DOHH2 (cell line): Measurements from ENCODE around the gene CBFA2T3.

Experiments
- H3F3A ChIP-seq: fragments of 200-600 bp; sonication (generic), shearing (Covaris generic); 2 replicates; pipeline ENCODE4 v1.6.0; 2016; ENCODE audit warnings: antibody characterized with exemption, mild to moderate bottlenecking; ENCODE audit not compliant: control insufficient read depth, insufficient read depth
- H3K27ac ChIP-seq: fragments of 200-600 bp; sonication (generic); 2 replicates; pipeline ENCODE4 v1.5.1; 2014; ENCODE audit warnings: low read depth, mild to moderate bottlenecking, low read length, moderate library complexity
- H3K27me3 ChIP-seq: fragments of 200-600 bp; sonication (generic); 2 replicates; pipeline ENCODE4 v1.6.1; 2014; ENCODE audit warnings: mild to moderate bottlenecking, low read length, mixed read lengths; ENCODE audit not compliant: control insufficient read depth
- H3K36me3 ChIP-seq: fragments of 200-600 bp; sonication (generic); 2 replicates; pipeline ENCODE4 v1.6.1; 2014; ENCODE audit warnings: mild to moderate bottlenecking, low read length, moderate library complexity, mixed read lengths; ENCODE audit not compliant: control insufficient read depth
- H3K4me1 ChIP-seq: fragments of 200-600 bp; sonication (generic); 2 replicates; pipeline ENCODE4 v1.6.1; 2014; ENCODE audit warnings: mild to moderate bottlenecking, low read length, mixed read lengths; ENCODE audit not compliant: control insufficient read depth
- H3K4me2 ChIP-seq: fragments of 200-600 bp; sonication (generic); 2 replicates; pipeline ENCODE4 v1.6.0; 2014; ENCODE audit warnings: mild to moderate bottlenecking, low read length, moderate library complexity
- H3K4me3 ChIP-seq: fragments of 200-600 bp; sonication (generic); 2 replicates; pipeline ENCODE4 v1.5.1; 2014; ENCODE audit warnings: mild to moderate bottlenecking, low read length, mixed read lengths
- H3K79me2 ChIP-seq: fragments of 200-600 bp; sonication (generic); 2 replicates; pipeline ENCODE4 v1.6.1; 2014; ENCODE audit warnings: mild to moderate bottlenecking, low read length, mixed read lengths; ENCODE audit not compliant: control insufficient read depth
- H3K9me2 ChIP-seq: fragments of 200-600 bp; sonication (generic); replicated peaks from 2 replicates; pipeline ENCODE4 v1.6.1; 2014; ENCODE audit warnings: mild to moderate bottlenecking, low read length, mixed read lengths; ENCODE audit not compliant: control insufficient read depth
- H3K9me3 ChIP-seq: fragments of 200-600 bp; sonication (generic); 2 replicates; pipeline ENCODE4 v1.6.1; 2014; ENCODE audit warnings: antibody characterized with exemption, low read length, mixed read lengths; ENCODE audit not compliant: control insufficient read depth, insufficient read depth
- H4K20me1 ChIP-seq: fragments of 200-600 bp; sonication (generic); 2 replicates; pipeline ENCODE4 v1.6.0; 2014; ENCODE audit warnings: low read depth, mild to moderate bottlenecking, antibody characterized with exemption, low read length, moderate library complexity; ENCODE audit not compliant: control insufficient read depth, insufficient read depth
- EZH2phosphoT487 ChIP-seq: fragments of 200-600 bp; sonication (generic); IDR thresholded peaks from 2 replicates; pipeline ENCODE4 v1.6.1; 2017; ENCODE audit warnings: borderline replicate concordance, mild to moderate bottlenecking, antibody characterized with exemption, low read length, moderate library complexity, mixed read lengths
- TF ChIP-seq, protein P1 (sequence below): fragments of 200-600 bp; sonication (generic); IDR thresholded peaks from one replicate; pipeline ENCODE4 v1.5.1; 2014; ENCODE audit warnings: antibody characterized with exemption, mild to moderate bottlenecking, low read depth, low read length; ENCODE audit not compliant: poor library complexity, severe bottlenecking

Gene CBFA2T3

DNA sequence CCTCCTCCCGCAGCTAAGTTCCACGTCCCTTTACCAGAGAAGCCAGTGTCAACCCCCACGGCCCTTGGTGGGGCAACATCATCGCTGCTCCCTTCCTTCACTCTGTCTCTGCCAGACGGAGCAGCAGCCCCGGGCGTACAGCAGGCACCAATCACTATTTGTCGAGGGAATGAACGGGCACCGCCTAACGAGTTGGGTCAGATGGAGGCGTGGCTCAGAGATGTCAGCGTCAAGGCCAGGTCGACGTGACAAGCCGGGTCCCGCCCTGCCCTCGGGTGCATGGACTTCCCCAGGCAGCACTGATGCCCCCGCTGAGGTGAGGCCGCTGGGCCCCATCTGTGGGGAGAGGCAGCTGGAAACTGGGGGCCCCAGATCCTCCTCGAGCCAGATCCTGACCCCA lies 50.0 kb downstream of the CBFA2T3 start:
- Histone ChIP-seq H3K36me3 (peaks cover 20% of the 10 kb centered on the region), H3K27ac (no peak overlapping the region), H3K4me1 (peaks cover 36% of the 10 kb centered on the region), H3K9me3 (no peaks in the 10 kb centered on the region), H3K27me3 (no peaks in the 10 kb centered on the region), H3K9me2 (no peaks in the 10 kb centered on the region), H3F3A (no peaks in the 10 kb centered on the region), H3K4me2 (no peak overlapping the region), H4K20me1 (peaks cover 23% of the 10 kb centered on the region; the same call in 1 of the 2 replicates), H3K4me3 (no peak overlapping the region), H3K79me2 (peaks cover 99% of the 10 kb centered on the region)
- TF ChIP-seq EZH2phosphoT487: no peak
- TF ChIP-seq, protein P1, sequence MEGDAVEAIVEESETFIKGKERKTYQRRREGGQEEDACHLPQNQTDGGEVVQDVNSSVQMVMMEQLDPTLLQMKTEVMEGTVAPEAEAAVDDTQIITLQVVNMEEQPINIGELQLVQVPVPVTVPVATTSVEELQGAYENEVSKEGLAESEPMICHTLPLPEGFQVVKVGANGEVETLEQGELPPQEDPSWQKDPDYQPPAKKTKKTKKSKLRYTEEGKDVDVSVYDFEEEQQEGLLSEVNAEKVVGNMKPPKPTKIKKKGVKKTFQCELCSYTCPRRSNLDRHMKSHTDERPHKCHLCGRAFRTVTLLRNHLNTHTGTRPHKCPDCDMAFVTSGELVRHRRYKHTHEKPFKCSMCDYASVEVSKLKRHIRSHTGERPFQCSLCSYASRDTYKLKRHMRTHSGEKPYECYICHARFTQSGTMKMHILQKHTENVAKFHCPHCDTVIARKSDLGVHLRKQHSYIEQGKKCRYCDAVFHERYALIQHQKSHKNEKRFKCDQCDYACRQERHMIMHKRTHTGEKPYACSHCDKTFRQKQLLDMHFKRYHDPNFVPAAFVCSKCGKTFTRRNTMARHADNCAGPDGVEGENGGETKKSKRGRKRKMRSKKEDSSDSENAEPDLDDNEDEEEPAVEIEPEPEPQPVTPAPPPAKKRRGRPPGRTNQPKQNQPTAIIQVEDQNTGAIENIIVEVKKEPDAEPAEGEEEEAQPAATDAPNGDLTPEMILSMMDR: no peak

DNA sequence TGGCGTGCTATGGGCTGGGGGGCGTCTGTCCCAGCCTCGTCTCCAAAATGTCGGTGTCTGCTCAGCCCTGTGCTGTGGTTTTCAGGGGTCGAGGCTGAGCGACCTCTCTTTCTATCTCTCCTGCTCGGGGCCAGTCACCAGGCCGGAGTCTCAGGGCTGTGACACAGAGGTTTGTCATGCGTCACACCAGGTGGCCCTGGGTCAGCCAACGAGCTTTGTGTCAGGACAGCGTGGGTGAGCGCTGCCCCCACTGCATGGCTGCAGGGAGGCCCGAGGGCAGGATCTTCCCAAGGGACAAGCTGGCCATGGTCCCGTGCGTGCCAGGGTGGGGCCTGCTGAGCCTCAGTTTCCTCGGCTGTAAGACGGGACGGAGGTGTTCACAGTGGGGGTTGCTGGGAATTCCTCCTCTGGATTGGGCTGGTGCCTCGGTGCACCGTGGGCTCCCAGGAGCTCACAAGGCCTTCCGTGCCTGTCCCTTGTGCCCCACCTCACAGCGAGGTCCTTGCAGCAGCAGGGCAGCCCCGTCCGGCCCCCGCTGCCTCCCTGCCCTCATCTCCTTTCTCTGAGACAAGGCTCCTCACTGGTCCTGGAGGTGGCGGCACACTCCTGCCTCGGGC lies 50.5 kb downstream of the CBFA2T3 start:
- Histone ChIP-seq H3K79me2 (peaks cover 99% of the 10 kb centered on the region), H3F3A (no peaks in the 10 kb centered on the region), H3K27ac (no peak overlapping the region), H3K9me3 (no peaks in the 10 kb centered on the region), H3K4me2 (no peak overlapping the region), H3K27me3 (no peaks in the 10 kb centered on the region), H3K4me1 (peaks cover 41% of the 10 kb centered on the region), H4K20me1 (peaks cover 23% of the 10 kb centered on the region; the same call in 1 of the 2 replicates), H3K4me3 (no peak overlapping the region), H3K36me3 (peaks cover 20% of the 10 kb centered on the region), H3K9me2 (no peaks in the 10 kb centered on the region)
- no peak for TF ChIP-seq EZH2phosphoT487
- TF ChIP-seq, protein P1: no peak

DNA sequence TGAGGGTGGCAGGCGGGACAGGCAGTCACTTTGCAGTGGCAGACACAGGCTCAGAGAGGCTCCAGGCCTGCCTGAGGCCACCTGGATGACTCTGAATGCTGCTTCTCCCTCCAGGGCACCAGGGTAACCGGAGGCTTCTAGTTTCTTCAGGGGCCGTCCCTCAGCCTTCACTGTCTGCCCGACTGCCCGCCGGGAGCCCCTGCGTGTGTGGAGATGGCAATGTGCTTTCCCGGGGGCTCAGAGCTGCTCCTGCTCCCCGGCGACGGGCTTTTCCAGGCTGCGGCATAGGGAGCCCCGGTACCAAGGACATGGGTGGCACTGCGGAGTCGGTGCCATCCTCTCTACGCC lies 51.5 kb downstream of the CBFA2T3 start:
- Histone ChIP-seq H3K9me2 (no peaks in the 10 kb centered on the region), H3K4me2 (peak overlapping the region; percentile 27; the same call in 1 of the 2 replicates), H3F3A (no peaks in the 10 kb centered on the region), H3K4me3 (no peak overlapping the region), H3K9me3 (no peaks in the 10 kb centered on the region), H3K27ac (no peak overlapping the region), H4K20me1 (peaks cover 30% of the 10 kb centered on the region), H3K27me3 (no peaks in the 10 kb centered on the region), H3K36me3 (peaks cover 20% of the 10 kb centered on the region), H3K79me2 (peaks cover 99% of the 10 kb centered on the region), H3K4me1 (peaks cover 51% of the 10 kb centered on the region)
- TF ChIP-seq EZH2phosphoT487: no peak
- TF ChIP-seq, protein P1: no peak
